NCI-H128 (cell line): Measurements from ENCODE around the gene EHF.

Experiments used
- DNase-seq: peaks from one replicate; lab custom pipeline; 2025; ENCODE audit not compliant: unreplicated experiment; lab: John Stamatoyannopoulos, UW

The EHF gene

GRCh38 chr11:34623463-34623862, 2.6 kb downstream of the EHF start:
- no peak for DNase-seq

GRCh38 chr11:34624069-34624468, 3.2 kb downstream of the EHF start:
- no peak for DNase-seq

GRCh38 chr11:34625576-34625975, 4.7 kb downstream of the EHF start:
- DNase-seq = no peak

GRCh38 chr11:34626393-34626792, 5.5 kb downstream of the EHF start:
- no peak for DNase-seq

GRCh38 chr11:34627197-34627596, 6.3 kb downstream of the EHF start:
- DNase-seq = no peak

- no peak for DNase-seq
These were observed 8.8 kb downstream of the EHF start for GRCh38 chr11:34629711-34630110.

GRCh38 chr11:34630544-34630943, 9.7 kb downstream of the EHF start:
- no peak for DNase-seq

GRCh38 chr11:34631297-34631696, 10.4 kb downstream of the EHF start:
- no peak for DNase-seq

- no peak for DNase-seq
These were observed 10.8 kb downstream of the EHF start for GRCh38 chr11:34631737-34632104.

- DNase-seq = peak; percentile 70
These were observed 11.4 kb downstream of the EHF start for GRCh38 chr11:34632105-34632791.

- no peak for DNase-seq
These were observed 12.7 kb downstream of the EHF start for GRCh38 chr11:34633640-34633989.

GRCh38 chr11:34633990-34634693, 13.2 kb downstream of the EHF start:
- DNase-seq = no peak

- DNase-seq = no peak
These were observed 13.8 kb downstream of the EHF start for GRCh38 chr11:34634694-34635062.

GRCh38 chr11:34636127-34636526, 15.2 kb downstream of the EHF start:
- DNase-seq = no peak

GRCh38 chr11:34637303-34637702, 16.4 kb downstream of the EHF start:
- no peak for DNase-seq

- no peak for DNase-seq
These were observed 18.0 kb downstream of the EHF start for GRCh38 chr11:34638897-34639296.

- DNase-seq = no peak
These were observed 18.7 kb downstream of the EHF start for GRCh38 chr11:34639545-34639944.

GRCh38 chr11:34640050-34640923, 19.4 kb downstream of the EHF start:
- DNase-seq = no peak

GRCh38 chr11:34640924-34641275, 20.0 kb downstream of the EHF start:
- DNase-seq = no peak

- DNase-seq = no peak
These were observed 20.6 kb downstream of the EHF start for GRCh38 chr11:34641456-34641855.

GRCh38 chr11:34642001-34642554, 21.2 kb downstream of the EHF start:
- DNase-seq = no peak

GRCh38 chr11:34642873-34643272, 22.0 kb downstream of the EHF start:
- DNase-seq = no peak
